UCSD-AML1 (cell line): ENCODE data around the gene LRP1B.

Experiments used
- DNase-seq: peaks from one replicate; lab custom pipeline; 2025; ENCODE audit not compliant: unreplicated experiment; lab: John Stamatoyannopoulos, UW

Gene LRP1B

GRCh38 chr2:141601511-141602152 lies 529.2 kb downstream of the LRP1B start:
- DNase-seq, result no peak

- DNase-seq, result no peak
These were observed 531.1 kb downstream of the LRP1B start for GRCh38 chr2:141599721-141600120.

- DNase-seq, result no peak
These were observed 531.8 kb downstream of the LRP1B start for GRCh38 chr2:141598982-141599381.

- no peak for DNase-seq
These were observed 535.4 kb downstream of the LRP1B start for GRCh38 chr2:141595316-141595920.

GRCh38 chr2:141591787-141592186 lies 539.0 kb downstream of the LRP1B start:
- no peak for DNase-seq

GRCh38 chr2:141590620-141591019 lies 540.2 kb downstream of the LRP1B start:
- no peak for DNase-seq

- DNase-seq, result no peak
These were observed 541.5 kb downstream of the LRP1B start for GRCh38 chr2:141589314-141589713.

GRCh38 chr2:141586985-141587384 lies 543.8 kb downstream of the LRP1B start:
- DNase-seq, result no peak

GRCh38 chr2:141582213-141582612 lies 548.6 kb downstream of the LRP1B start:
- no peak for DNase-seq

GRCh38 chr2:141579071-141579470 lies 551.7 kb downstream of the LRP1B start:
- DNase-seq, result no peak

GRCh38 chr2:141570474-141571131 lies 560.2 kb downstream of the LRP1B start:
- no peak for DNase-seq

- no peak for DNase-seq
These were observed 560.9 kb downstream of the LRP1B start for GRCh38 chr2:141569941-141570340.

- no peak for DNase-seq
These were observed 565.2 kb downstream of the LRP1B start for GRCh38 chr2:141565597-141565996.

GRCh38 chr2:141560723-141561122 lies 570.1 kb downstream of the LRP1B start:
- no peak for DNase-seq

GRCh38 chr2:141557329-141558095 lies 573.3 kb downstream of the LRP1B start:
- DNase-seq, result peak; percentile 5

GRCh38 chr2:141555876-141556470 lies 574.8 kb downstream of the LRP1B start:
- DNase-seq, result no peak

GRCh38 chr2:141554810-141555209 lies 576.0 kb downstream of the LRP1B start:
- DNase-seq, result no peak

- peak; percentile 6 for DNase-seq
These were observed 596.0 kb downstream of the LRP1B start for GRCh38 chr2:141534666-141535362.

- no peak for DNase-seq
These were observed 601.2 kb downstream of the LRP1B start for GRCh38 chr2:141529659-141530058.

GRCh38 chr2:141528990-141529389 lies 601.8 kb downstream of the LRP1B start:
- DNase-seq, result no peak

GRCh38 chr2:141526760-141527159 lies 604.1 kb downstream of the LRP1B start:
- DNase-seq, result no peak
